GM18520 (cell line): ENCODE results near the gene LRMDA.

Source experiments
- ATAC-seq: cut with Tn5 transposase; IDR thresholded peaks from one replicate; pipeline ENCODE4 v1.9.1; 2021; ENCODE audit not compliant: unreplicated experiment

LRMDA gene

GRCh38 chr10:75418712-75419111 lies 12.7 kb upstream of the LRMDA start:
- no peak for ATAC-seq

DNA sequence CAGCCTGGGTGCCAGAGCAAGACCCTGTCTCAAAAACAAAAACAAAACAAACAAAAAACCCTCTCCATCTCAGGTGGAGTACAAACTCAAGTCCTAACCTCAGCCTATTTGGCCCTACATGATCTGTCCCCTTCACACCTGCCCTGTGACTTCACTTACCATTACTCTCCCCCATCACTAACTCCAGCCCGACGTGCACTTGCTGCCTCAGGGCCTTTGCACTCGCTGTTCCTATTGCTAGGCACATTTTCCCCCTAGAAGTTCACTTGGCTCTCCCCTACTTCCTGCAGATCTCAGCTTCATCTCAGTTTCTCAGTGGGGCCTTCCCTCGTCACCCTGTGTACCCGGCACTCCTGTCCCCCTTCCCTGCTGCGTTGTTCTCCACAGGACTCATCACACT lies 8.5 kb upstream of the LRMDA start:
- ATAC-seq: no peak

GRCh38 chr10:75424571-75424970 lies 6.9 kb upstream of the LRMDA start:
- no peak for ATAC-seq

GRCh38 chr10:75425291-75426079 lies 5.9 kb upstream of the LRMDA start:
- ATAC-seq: no peak

DNA sequence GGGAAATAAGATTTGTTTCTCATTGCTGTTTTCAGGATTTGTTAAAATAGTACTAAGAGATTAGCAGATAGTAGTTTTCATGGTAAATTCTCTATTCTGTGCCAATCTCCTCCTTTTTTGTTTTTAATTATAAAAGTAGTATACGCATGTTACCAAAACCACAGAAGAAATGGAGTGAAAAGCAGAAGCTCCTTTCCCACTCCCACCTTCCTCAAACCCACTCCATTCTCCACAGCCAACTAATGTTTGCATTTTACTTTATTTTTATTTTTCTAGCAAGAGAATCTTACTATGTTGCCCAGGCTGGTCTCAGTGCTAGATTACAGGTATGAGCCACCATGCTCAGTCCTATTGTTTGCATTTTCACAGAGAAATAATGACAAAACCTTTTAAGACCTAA lies 4.5 kb upstream of the LRMDA start:
- no peak for ATAC-seq

GRCh38 chr10:75427951-75428350 lies 3.5 kb upstream of the LRMDA start:
- ATAC-seq: no peak

- no peak for ATAC-seq
These were observed 2.8 kb upstream of the LRMDA start for GRCh38 chr10:75428434-75429158.

DNA sequence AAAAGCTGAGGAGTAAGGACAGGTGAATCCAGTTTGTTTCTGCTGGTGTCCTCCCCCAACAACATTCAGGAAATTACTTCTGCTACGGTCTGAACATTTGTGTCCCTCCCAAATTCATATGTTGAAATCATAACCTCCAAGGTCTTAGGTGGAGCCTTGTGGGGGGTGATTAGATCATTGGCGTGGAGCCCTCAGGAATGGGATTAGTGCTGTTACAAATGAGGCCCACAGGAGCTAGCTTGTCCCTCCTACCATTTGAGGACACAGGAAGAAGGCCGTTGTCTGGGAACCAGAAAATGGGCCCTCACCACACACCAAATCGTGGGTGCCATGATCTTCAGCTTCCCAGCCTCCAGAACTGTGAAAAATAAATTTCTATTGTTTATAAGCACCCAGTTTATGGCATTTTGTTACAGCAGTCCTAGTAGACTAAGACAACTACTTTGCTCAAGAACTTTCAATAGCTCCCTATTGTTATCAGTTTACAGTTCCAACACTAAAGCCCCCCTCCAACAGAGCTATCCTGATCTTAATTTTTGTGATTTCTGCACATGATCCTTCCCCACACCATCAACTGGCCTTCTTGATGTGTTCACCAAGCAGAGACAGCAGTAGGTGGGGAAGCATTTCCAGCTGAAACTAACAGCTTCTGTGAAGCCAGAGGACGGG lies 2.1 kb upstream of the LRMDA start:
- ATAC-seq: no peak

DNA sequence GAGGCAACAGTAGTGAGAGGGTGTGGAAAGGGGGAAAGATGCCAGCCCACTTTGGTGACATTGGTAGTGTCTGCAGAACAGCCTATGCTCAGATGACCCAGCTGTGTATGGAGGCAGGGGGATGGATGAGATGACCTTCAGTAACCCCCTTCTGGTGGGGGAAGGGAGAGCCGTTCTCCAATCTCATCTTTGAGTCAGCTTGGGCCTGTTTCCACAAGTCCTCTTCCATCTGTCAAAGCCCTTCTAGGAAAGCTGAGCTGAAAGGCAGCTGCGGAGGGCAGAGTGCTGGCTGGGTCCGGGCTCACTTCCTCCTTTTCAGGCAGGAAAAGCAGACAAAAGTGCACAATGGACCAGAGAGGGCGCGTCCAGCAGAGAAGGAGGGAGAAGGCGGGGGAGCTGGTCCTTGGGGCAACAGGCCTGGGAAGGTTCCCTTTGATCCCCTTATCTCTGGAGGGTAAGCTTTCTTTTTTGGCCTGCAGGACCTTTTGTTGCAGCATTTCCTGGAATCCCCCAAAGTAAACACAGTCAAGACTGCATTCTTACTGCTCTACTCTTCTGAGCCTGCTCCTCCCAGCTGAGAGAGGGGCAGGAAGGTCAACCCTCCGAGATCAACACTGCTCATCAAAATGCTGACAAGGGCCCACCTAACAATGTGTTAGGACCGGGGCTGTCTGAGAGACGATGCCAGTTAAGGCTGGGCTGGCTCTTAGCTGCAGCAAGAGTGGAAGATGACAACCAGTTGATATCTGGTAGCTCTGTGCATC lies 1.2 kb upstream of the LRMDA start:
- ATAC-seq: no peak

DNA sequence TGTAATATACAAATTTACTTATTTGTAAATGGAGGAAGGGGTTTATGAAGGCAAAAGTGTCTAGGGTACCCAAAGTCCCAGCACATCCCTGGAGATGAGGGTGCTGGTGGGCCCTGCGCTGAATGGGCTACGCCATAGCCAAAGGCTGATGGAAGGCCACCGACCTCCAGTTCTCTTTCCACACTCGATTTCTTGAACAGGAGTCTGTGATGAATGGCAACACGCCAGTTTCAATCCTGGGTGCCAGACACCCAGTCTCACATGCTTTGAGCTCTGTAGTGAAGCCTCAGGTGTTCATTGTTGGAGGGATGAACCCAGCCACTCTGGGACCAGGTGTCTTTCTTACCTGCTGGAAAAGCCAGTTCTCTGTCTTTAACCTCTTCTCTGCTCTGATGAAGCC lies 752 bp downstream of the LRMDA start:
- no peak for ATAC-seq

DNA sequence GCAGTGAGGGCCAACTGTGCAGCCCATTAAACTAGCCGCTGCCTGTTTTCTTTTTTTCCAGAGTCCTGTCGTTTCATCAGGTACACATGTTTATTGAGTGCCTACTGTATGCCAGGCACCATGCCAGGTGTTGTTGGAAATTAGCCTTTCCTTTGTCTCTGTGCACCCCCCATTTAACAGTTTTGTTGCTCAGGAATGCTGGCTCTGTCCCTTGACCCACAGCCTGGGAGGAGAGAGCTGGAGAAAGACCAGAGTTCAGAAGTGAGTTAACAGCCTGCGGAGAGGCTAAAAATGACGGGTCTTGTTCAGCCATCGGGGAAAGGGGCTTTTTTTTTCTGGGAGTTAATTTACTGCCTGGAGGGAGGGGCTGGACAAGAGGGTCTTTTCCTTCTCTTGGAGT lies 1.3 kb downstream of the LRMDA start:
- no peak for ATAC-seq

GRCh38 chr10:75433216-75433615 lies 1.8 kb downstream of the LRMDA start:
- no peak for ATAC-seq

DNA sequence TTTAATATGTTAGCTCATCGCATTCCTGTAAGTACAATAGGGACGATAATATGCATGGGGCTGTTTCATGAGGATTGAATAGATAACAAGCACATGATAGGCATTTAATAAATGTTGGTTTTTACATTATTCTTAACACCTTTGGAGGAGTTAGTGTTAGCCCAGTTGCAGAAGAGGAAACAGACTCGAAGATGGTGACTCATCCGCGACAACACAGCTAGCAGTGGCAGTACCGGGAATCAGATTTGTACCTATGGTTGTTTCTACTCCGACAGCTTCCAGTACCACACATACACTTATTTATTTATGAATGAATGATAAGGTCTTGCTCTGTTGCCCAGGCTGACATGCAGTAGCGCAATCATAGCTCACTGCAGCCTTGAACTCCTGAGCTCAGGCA lies 2.9 kb downstream of the LRMDA start:
- ATAC-seq: no peak

GRCh38 chr10:75435291-75435690 lies 3.9 kb downstream of the LRMDA start:
- ATAC-seq: no peak

- ATAC-seq: no peak
These were observed 5.5 kb downstream of the LRMDA start for GRCh38 chr10:75436896-75437295.

- no peak for ATAC-seq
These were observed 6.3 kb downstream of the LRMDA start for GRCh38 chr10:75437693-75438092.

GRCh38 chr10:75438275-75438674 lies 6.9 kb downstream of the LRMDA start:
- no peak for ATAC-seq

- ATAC-seq: no peak
These were observed 8.4 kb downstream of the LRMDA start for GRCh38 chr10:75439811-75440210.

DNA sequence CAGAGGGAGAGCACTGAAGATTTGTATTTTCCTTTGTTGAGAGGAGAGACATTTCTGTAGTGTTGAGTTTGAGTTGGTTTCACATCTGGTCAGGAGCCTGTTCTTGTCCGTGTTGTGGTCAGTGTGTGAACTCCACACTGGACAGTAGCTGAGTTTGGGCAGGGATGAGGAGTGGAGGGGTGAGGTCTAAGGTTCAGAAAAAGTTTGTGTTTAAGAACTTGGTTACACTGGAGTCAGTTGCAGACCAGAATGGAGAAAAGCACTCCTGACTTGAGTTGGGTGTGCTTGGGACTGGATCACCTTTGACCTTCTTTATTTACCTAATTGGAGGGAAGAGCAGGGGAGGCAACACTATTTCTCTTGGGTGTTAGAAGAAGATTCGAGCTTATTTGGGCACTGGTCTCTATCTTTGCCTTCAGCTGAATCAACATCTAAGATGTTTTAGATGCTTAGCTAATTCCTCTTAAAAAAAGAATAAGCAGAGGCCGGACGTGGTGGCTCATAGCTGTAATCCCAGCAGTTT lies 8.9 kb downstream of the LRMDA start:
- no peak for ATAC-seq

DNA sequence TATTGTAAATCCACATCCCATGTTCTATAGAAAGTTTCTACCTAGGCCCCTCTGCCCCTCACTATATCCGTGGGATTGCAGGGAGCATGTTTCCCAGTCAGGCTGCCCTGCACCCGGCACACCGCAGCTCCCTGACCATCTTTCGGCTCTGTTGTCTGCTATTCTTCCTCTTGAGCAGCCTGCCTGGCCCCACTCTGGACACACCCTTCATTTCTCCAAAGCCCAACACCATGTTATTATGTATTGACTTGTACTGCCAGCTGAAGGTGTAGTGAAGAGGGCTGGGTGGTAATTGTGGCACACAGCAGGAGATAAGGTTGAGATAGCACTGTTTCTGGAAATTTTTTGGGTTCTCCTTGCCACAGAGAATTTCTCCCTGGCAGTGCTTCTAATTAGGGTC lies 9.8 kb downstream of the LRMDA start:
- no peak for ATAC-seq

DNA sequence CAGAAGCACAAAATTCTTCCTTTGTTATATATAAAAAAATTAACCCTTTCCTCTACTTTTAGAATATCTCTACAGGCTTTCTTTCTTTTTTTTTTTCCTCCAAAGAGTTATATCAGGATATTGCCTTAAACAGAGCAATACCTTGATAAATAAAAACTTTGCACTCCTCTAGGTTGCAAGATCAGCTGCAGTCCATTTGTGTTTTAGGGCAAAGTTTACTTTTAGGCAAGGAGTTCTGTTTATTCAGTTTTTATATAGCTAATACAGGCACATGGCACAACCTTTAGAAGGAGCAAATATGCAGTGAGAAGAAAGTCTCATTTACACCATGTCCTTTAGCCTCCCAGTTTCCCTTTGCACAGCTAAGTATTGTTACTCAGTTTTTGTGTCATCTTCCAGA lies 10.3 kb downstream of the LRMDA start:
- ATAC-seq: no peak
